ENCODE data around the gene PPP2R2C.

PPP2R2C gene

GRCh38 chr4:6451309-6451708 lies 21.1 kb downstream of the PPP2R2C start:
- no peaks in the 10 kb centered on the region for H3K36me3 ChIP-seq (ENCODE audit: low read depth)
- ATAC-seq (ENCODE audit: low read depth) (no peak), DNase-seq (ENCODE audit: low spot score) (no peak)
- no peak for TF ChIP-seq CTCF (IDR thresholded peaks at IDR 0.05; ENCODE audit: poor library complexity, severe bottlenecking)
- no peak overlapping the region for H3K27ac ChIP-seq (ENCODE audit: poor library complexity, severe bottlenecking)
- H3K4me3 ChIP-seq (ENCODE audit: severe bottlenecking), result no peak overlapping the region
- no peaks in the 10 kb centered on the region for H3K27me3 ChIP-seq (ENCODE audit: insufficient read depth, poor library complexity, severe bottlenecking)
- no peaks in the 10 kb centered on the region for H3K9me3 ChIP-seq (ENCODE audit: severe bottlenecking)
- H3K4me1 ChIP-seq (ENCODE audit: insufficient read depth, poor library complexity, severe bottlenecking), result no peaks in the 10 kb centered on the region

GRCh38 chr4:6450709-6451108 lies 21.7 kb downstream of the PPP2R2C start:
- H3K27me3 ChIP-seq (ENCODE audit: insufficient read depth, poor library complexity, severe bottlenecking), result no peaks in the 10 kb centered on the region
- peak; percentile 20 for DNase-seq (ENCODE audit: low spot score)
- TF ChIP-seq CTCF (IDR thresholded peaks at IDR 0.05; ENCODE audit: poor library complexity, severe bottlenecking), result no peak

GRCh38 chr4:6449746-6450369 lies 22.6 kb downstream of the PPP2R2C start:
- H3K36me3 ChIP-seq (ENCODE audit: low read depth), result no peaks in the 10 kb centered on the region
- DNase-seq (ENCODE audit: low spot score) (peak; percentile 21), ATAC-seq (ENCODE audit: low read depth) (no peak)
- H3K4me3 ChIP-seq (ENCODE audit: severe bottlenecking), result no peak overlapping the region
- no peak for TF ChIP-seq CTCF (IDR thresholded peaks at IDR 0.05; ENCODE audit: poor library complexity, severe bottlenecking)
- H3K27ac ChIP-seq (ENCODE audit: poor library complexity, severe bottlenecking), result no peak overlapping the region
- H3K9me3 ChIP-seq (ENCODE audit: severe bottlenecking), result no peaks in the 10 kb centered on the region
- no peaks in the 10 kb centered on the region for H3K4me1 ChIP-seq (ENCODE audit: insufficient read depth, poor library complexity, severe bottlenecking)
- H3K27me3 ChIP-seq (ENCODE audit: insufficient read depth, poor library complexity, severe bottlenecking), result no peaks in the 10 kb centered on the region

More at GRCh38 chr4:6450709-6451108, 21.7 kb downstream of the PPP2R2C start:
- no peaks in the 10 kb centered on the region for H3K36me3 ChIP-seq (ENCODE audit: low read depth)
- no peak for ATAC-seq (ENCODE audit: low read depth)
- H3K9me3 ChIP-seq (ENCODE audit: severe bottlenecking), result no peaks in the 10 kb centered on the region
- no peak overlapping the region for H3K4me3 ChIP-seq (ENCODE audit: severe bottlenecking)
- H3K27ac ChIP-seq (ENCODE audit: poor library complexity, severe bottlenecking), result no peak overlapping the region
- H3K4me1 ChIP-seq (ENCODE audit: insufficient read depth, poor library complexity, severe bottlenecking), result no peaks in the 10 kb centered on the region

- Histone ChIP-seq H3K4me1 (ENCODE audit: insufficient read depth, poor library complexity, severe bottlenecking) (no peaks in the 10 kb centered on the region), H3K4me3 (ENCODE audit: severe bottlenecking) (no peak overlapping the region), H3K9me3 (ENCODE audit: severe bottlenecking) (no peaks in the 10 kb centered on the region), H3K27ac (ENCODE audit: poor library complexity, severe bottlenecking) (no peak overlapping the region), H3K36me3 (ENCODE audit: low read depth) (no peaks in the 10 kb centered on the region), H3K27me3 (ENCODE audit: insufficient read depth, poor library complexity, severe bottlenecking) (no peaks in the 10 kb centered on the region)
- TF ChIP-seq CTCF (IDR thresholded peaks at IDR 0.05; ENCODE audit: poor library complexity, severe bottlenecking), result no peak
- DNase-seq (ENCODE audit: low spot score), result no peak
- no peak for ATAC-seq (ENCODE audit: low read depth)
Measured at GRCh38 chr4:6449335-6449734, 23.1 kb downstream of the PPP2R2C start.

GRCh38 chr4:6448476-6449170 lies 23.8 kb downstream of the PPP2R2C start:
- Histone ChIP-seq H3K4me3 (ENCODE audit: severe bottlenecking) (no peak overlapping the region), H3K27me3 (ENCODE audit: insufficient read depth, poor library complexity, severe bottlenecking) (no peaks in the 10 kb centered on the region), H3K27ac (ENCODE audit: poor library complexity, severe bottlenecking) (no peak overlapping the region), H3K36me3 (ENCODE audit: low read depth) (no peaks in the 10 kb centered on the region), H3K9me3 (ENCODE audit: severe bottlenecking) (no peaks in the 10 kb centered on the region), H3K4me1 (ENCODE audit: insufficient read depth, poor library complexity, severe bottlenecking) (no peaks in the 10 kb centered on the region)
- DNase-seq (ENCODE audit: low spot score) (peak; percentile 49), ATAC-seq (ENCODE audit: low read depth) (0 out of 3 replicates have a peak, but pooled peaks have one; percentile 29)
- TF ChIP-seq CTCF (IDR thresholded peaks at IDR 0.05; ENCODE audit: poor library complexity, severe bottlenecking), result no peak
